Mucosa of descending colon (tissue), 3 donors: ENCODE results near the gene RASGEF1C. TPM values are rescaled to one million over a fixed set of nuclear protein-coding genes. Genes with fewer than 3 reads are reported as not detected.

Source experiments
- ATAC-seq: fragments of 200-7000 bp; cut with Tn5 transposase; one replicate; pipeline ENCODE4 v1.9.1; 2020; ENCODE audit warnings: mild to moderate bottlenecking, moderate library complexity
- DNase-seq, 3 donors: peaks; one replicate each; pipeline ENCODE4 v3.0.0-alpha.2; 2020
- H3K36me3 ChIP-seq: fragments of 200-600 bp; one replicate; pipeline ENCODE4 v1.8.0; 2021; ENCODE audit warnings: low read depth, mild to moderate bottlenecking
- H3K4me1 ChIP-seq: fragments of 200-600 bp; one replicate; pipeline ENCODE4 v1.8.0; 2021; ENCODE audit warnings: low read depth, mild to moderate bottlenecking
- H3K4me3 ChIP-seq: fragments of 200-600 bp; one replicate; pipeline ENCODE4 v1.8.0; 2021; ENCODE audit warnings: mild to moderate bottlenecking
- H3K9me3 ChIP-seq: fragments of 200-600 bp; one replicate; pipeline ENCODE4 v1.8.0; 2021; ENCODE audit warnings: mild to moderate bottlenecking
- CTCF ChIP-seq: fragments of 200-600 bp; IDR thresholded peaks from one replicate; pipeline ENCODE4 v1.8.0; 2022; ENCODE audit warnings: antibody characterized with exemption, mild to moderate bottlenecking
- intact Hi-C, 2 donors: fragments of 100-400 bp; cut with DNase I in 1 of 2; cut with micrococcal nuclease in 1 of 2; formaldehyde crosslinking; loops; one replicate each; pipeline versions ENCODE4 v1.11.0 to v1.11.1; 2022; cut with DNase I, micrococcal nuclease
- total RNA-seq, 3 donors: library from RNA; stranded (reverse); fragmentation: NEBNext Ultra II Directional in 2 of 3; extraction: Animal tissue kit (Norgen Biotek cat#: 25700) in 2 of 3; gene quantifications; one replicate each; pipeline versions ENCODE4 v1.2.1 to v1.2.4, GENCODE V29; 2021 to 2023
- donor health status: DM: no; HTN: no; CAD: no; lungs with moderate emphysema.
- donor health status: DM: no; HTN: no; CAD: no.
- donor health status: DM: no; HTN: yes; CAD: no.

The RASGEF1C gene
- total RNA-seq, 3 donors from 2014 or later: 0.17 to 1.9 (median 0.65) TPM

- peaks cover 3% of the 10 kb centered on the region for H3K9me3 ChIP-seq
- no peak for TF ChIP-seq CTCF
- ATAC-seq: no peak
- H3K4me1 ChIP-seq: no peaks in the 10 kb centered on the region
- intact Hi-C loops: no loop called here
- H3K4me3 ChIP-seq: no peak overlapping the region
- DNase-seq: no peak
- no peaks in the 10 kb centered on the region for H3K36me3 ChIP-seq
Observed at GRCh38 chr5:180191716-180192115, 17.3 kb downstream of the RASGEF1C start.

- Histone ChIP-seq H3K4me1 (no peaks in the 10 kb centered on the region), H3K9me3 (peaks cover 3% of the 10 kb centered on the region), H3K4me3 (no peak overlapping the region), H3K36me3 (no peaks in the 10 kb centered on the region)
- TF ChIP-seq CTCF: no peak
- ATAC-seq (no peak), DNase-seq (no peak)
- intact Hi-C loops: no loop called here
Observed at GRCh38 chr5:180187767-180188166, 21.2 kb downstream of the RASGEF1C start.

- intact Hi-C loops: no loop called here
- no peak for DNase-seq
- no peak for ATAC-seq
- H3K9me3 ChIP-seq: no peaks in the 10 kb centered on the region
- TF ChIP-seq CTCF: no peak
- H3K4me3 ChIP-seq: no peak overlapping the region
- no peaks in the 10 kb centered on the region for H3K36me3 ChIP-seq
- no peaks in the 10 kb centered on the region for H3K4me1 ChIP-seq
Observed at GRCh38 chr5:180180846-180181245, 28.2 kb downstream of the RASGEF1C start.

- intact Hi-C loops: no loop called here
- no peaks in the 10 kb centered on the region for H3K36me3 ChIP-seq
- no peaks in the 10 kb centered on the region for H3K9me3 ChIP-seq
- no peak overlapping the region for H3K4me3 ChIP-seq
- no peak for TF ChIP-seq CTCF
- H3K4me1 ChIP-seq: no peaks in the 10 kb centered on the region
- DNase-seq (no peak), ATAC-seq (no peak)
Observed at GRCh38 chr5:180180421-180180820, 28.6 kb downstream of the RASGEF1C start.

- H3K4me1 ChIP-seq: no peaks in the 10 kb centered on the region
- H3K9me3 ChIP-seq: no peaks in the 10 kb centered on the region
- DNase-seq: no peak
- no peak overlapping the region for H3K4me3 ChIP-seq
- intact Hi-C loops: no loop called here
- TF ChIP-seq CTCF: no peak
- H3K36me3 ChIP-seq: no peaks in the 10 kb centered on the region
- no peak for ATAC-seq
Observed at GRCh38 chr5:180179442-180180420, 29.3 kb downstream of the RASGEF1C start.
